IMR-90 (cell line): ENCODE measurements around the gene PI4KA.
"Not testable (repeated sequence)": the region's sequence is repeated elsewhere in the genome, so short reads cannot be mapped to it uniquely, and the experiment has no call there.

ENCODE experiments used
- BHLHE40 ChIP-seq: fragments of 150-350 bp; IDR thresholded peaks from 2 replicates; pipeline ENCODE4 v1.6.1; 2016; ENCODE audit warnings: mild to moderate bottlenecking, low read depth, low read length
- CEBPB ChIP-seq: IDR thresholded peaks from 2 replicates; pipeline ENCODE4 v1.6.1; 2012; ENCODE audit warnings: low read depth, low read length, improper control_type of control experiment
- CHD1 ChIP-seq: IDR thresholded peaks from 2 replicates; pipeline ENCODE4 v1.6.1; 2012; ENCODE audit warnings: low read depth, low read length, improper control_type of control experiment
- MAFK ChIP-seq: IDR thresholded peaks from 2 replicates; pipeline ENCODE4 v1.6.1; 2012; ENCODE audit warnings: low read depth, low read length, improper control_type of control experiment
- POLR2A ChIP-seq: IDR thresholded peaks from 2 replicates; pipeline ENCODE4 v1.6.1; 2012; ENCODE audit warnings: mild to moderate bottlenecking, low read depth, low read length
- RAD21 ChIP-seq: IDR thresholded peaks from 2 replicates; pipeline ENCODE4 v1.6.1; 2012; ENCODE audit warnings: low read length, improper control_type of control experiment
- RCOR1 ChIP-seq: IDR thresholded peaks from 2 replicates; pipeline ENCODE4 v1.6.1; 2012; ENCODE audit warnings: mild to moderate bottlenecking, low read length, improper control_type of control experiment; ENCODE audit not compliant: insufficient replicate concordance
- TF ChIP-seq, protein P1 (sequence below): conservative IDR thresholded peaks from 2 replicates; pipeline ENCODE4 v1.5.1; 2012; ENCODE audit warnings: mild to moderate bottlenecking, low read depth, low read length, improper control_type of control experiment

DNA sequence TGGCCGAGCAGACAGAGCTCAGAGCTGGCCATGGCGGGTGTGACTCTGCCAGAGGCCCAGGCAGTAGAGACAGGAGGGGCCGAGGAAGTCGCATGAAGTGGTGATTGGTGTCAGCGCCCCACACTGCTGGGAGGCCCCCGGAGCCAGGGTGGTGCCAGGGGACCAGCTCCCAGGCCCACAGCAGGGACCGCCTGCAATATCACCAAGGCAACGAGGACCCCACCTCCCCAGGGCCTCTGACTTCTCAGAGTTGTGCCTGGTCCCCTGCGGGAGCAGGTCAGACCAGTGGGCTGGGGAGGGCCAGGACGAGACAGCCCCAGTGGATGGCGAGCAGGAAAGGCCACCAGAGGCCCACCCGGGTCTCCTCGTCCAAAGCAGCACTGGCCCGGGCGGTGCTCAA, 189.1 kb downstream of the PI4KA start:
- TF ChIP-seq, protein P1, sequence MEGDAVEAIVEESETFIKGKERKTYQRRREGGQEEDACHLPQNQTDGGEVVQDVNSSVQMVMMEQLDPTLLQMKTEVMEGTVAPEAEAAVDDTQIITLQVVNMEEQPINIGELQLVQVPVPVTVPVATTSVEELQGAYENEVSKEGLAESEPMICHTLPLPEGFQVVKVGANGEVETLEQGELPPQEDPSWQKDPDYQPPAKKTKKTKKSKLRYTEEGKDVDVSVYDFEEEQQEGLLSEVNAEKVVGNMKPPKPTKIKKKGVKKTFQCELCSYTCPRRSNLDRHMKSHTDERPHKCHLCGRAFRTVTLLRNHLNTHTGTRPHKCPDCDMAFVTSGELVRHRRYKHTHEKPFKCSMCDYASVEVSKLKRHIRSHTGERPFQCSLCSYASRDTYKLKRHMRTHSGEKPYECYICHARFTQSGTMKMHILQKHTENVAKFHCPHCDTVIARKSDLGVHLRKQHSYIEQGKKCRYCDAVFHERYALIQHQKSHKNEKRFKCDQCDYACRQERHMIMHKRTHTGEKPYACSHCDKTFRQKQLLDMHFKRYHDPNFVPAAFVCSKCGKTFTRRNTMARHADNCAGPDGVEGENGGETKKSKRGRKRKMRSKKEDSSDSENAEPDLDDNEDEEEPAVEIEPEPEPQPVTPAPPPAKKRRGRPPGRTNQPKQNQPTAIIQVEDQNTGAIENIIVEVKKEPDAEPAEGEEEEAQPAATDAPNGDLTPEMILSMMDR: not testable (repeated sequence)
- TF ChIP-seq RAD21, POLR2A, CEBPB, MAFK, BHLHE40, RCOR1, CHD1: not testable (repeated sequence)
